Embryonic facial prominence (tissue), 1 donor: Measurements from ENCODE around the gene FBXW10B.
"Not testable (repeated sequence)": the region's sequence is repeated elsewhere in the genome, so short reads cannot be mapped to it uniquely, and the experiment has no call there.

ENCODE experiments used
- DNase-seq: peaks from one replicate; pipeline ENCODE4 v3.0.0-alpha.2; 2016; ENCODE audit errors: extremely low spot score

Gene FBXW10B

DNA sequence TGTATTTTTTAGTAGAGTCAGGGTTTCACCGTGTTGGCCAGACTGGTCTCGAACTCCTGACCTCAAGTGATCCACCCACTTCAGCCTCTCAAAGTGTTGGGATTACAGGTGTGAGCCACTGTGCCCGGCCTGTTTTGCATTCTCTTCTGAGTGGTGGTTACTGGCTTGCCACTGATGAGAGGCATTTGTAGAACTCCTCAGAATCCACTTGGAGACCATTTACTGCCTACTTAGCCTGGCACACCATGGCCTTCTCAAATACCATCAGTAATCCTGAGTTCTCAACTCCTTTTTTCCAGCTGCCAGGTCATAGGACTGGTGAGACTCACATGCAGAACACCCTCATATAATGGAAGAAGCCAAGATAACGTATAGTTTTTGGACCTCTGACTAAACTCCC, 22.5 kb upstream of the FBXW10B start:
- not testable (repeated sequence) for DNase-seq

DNA sequence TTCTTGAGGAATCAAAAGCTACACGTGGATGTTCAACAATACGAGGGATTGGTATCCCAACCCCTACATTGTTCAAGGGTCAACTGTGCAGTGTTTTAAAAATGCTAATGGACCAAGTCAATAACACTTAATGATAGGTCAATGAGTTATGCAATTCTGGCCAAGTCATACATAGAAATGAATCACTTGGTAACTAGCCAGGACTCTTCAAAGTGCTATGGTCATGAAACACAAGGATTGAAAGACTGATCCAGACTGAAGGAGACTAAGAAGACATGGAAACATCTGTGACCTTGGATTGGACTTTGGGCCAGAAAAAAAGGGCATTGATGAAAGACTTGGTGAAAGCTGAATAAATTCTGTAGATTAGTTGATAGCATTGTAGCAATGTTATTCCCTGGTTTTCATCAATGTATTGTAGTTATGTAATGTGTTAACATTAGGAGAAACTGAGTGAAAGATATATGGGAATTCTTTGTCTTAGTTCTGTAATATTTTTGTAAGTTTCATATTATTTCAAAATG, 11.5 kb upstream of the FBXW10B start:
- DNase-seq, result not testable (repeated sequence)

DNA sequence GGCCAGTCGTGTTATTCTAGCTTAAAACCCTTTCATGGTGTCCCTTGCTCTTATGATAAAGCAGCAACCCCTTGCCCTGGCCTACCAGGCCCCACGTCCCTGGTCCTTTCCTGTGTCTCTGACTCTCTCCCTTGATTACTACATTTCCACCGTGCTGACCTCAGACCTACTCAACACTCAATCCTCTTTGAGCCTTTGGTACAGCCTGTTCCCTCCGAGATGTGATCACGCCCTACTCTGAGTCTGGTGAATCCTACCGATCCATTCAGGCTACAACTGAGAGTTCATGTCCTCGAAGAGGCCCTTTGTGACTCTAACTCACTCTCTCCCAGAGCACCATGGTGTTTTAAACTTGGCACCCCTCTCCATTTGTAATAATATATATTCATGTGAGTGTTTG, 10.5 kb upstream of the FBXW10B start:
- DNase-seq, result not testable (repeated sequence)

DNA sequence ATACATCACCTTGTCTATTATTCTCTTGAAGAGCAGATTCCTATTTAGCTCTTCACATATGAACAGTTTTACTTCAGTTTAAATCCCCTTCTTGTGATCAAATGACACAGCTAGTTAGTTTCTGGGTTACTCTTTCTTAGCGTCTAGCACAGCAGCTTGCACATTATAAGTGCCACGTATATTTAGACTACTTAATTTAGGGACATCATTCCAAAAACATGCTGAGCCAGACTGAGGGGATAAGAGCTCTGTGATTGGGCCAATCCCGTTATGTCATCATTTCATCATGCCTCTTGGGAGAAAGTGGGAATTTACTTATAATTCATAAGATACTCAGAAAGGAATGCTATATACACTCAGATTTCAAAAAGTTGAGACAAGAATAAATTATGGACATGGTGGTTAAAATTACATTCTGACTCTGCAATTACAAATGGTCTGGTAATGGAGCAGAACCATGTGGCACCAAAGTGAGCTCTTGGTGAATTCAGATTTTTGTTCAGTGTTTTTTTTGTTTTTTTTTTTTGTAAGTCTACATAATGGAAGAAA, 4.2 kb upstream of the FBXW10B start:
- not testable (repeated sequence) for DNase-seq

DNA sequence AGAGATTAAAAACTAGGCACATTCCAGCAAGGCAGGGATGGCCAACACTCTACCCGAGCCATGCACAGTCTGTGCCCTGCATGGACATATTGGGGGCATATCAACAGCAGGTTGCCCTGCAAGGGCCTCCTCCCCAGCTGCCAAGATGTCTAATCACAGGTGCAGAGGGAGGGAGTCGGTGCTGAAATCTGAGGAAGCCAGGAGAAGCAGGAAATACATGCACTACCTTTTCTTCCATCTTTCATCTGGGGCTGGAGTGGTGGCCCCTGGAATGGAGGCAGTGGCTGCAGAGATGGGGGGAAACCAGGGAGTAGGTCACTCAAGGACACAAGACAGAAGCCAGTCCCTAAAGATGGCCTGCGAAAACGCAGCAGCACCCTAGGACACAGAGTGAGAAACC, 3.8 kb upstream of the FBXW10B start:
- DNase-seq, result not testable (repeated sequence)

DNA sequence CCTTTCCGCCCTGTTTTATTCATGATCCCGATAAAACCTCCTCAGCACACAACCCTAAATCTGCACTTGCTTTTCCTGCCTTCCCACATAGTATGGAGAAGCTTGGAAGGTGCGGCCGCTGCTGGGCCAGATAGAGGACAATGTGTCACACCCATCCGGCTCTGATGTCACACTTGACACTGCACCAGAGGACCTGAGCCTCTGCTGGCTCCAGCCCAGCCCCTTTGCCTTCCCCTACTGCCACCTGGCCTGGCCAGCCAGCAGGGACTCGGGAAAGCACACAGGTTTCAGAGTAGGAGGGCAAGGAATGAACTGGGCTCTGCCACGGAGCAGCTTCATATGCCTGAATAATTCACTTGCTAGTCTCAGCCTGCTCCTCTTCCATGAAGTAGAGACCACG, 2.6 kb upstream of the FBXW10B start:
- DNase-seq, result not testable (repeated sequence)

DNA sequence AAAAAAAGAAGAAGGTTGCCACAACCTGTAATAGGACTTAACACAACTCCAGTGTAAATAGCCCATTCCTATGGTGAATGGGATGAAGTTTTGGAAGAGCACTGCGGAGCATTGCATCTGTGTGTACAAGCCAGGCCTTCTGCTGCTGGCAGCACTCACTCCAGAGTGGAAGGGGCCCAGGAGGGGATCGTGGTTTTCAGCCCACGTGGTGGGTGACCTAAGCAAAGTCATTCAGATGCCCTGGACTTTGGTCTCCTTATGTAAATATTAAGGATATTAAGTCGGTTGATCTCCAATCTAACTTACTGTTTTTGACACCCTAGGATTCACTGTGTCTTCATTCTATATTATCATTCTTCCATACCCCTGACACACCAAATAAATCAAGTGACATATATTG, 2.7 kb downstream of the FBXW10B start:
- DNase-seq, result not testable (repeated sequence)

DNA sequence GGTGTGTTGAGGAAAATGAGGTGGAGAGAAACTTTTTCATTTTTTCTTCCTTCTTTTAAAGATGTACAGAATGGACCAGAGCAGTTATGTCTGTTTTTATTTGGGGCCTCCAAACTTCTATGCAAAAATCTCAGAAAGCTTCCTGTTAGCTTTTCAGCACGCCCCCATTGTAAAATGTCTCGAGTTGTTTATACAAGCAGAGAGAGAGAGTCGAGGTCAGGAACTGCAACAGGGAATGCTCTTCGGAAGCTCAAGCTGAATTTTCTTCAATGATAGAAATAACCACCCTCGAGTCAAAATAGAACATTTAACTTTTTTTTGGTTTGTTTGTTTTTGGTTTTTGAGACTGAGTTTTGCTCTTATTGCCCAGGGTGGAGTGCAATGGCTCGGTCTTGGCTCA, 3.7 kb downstream of the FBXW10B start:
- not testable (repeated sequence) for DNase-seq

DNA sequence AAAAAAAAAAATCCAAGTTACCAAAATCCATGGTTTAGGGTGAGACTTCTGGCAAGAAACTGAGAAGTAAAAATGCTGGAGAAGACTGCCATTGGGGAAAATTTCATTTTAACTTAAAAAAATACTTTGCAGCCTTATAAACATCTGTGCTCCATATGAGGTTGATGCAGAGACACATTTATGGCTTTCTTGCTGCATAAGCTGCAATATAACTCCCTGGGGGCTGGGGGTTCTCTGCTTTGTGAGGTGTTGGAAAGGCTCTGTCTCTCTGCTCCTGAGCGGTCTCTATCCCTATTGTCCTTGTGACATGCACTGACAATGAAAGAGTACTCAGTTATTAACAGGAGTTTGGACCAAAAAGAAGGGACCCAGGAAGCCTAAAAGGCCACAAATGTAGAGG, 6.4 kb downstream of the FBXW10B start:
- not testable (repeated sequence) for DNase-seq

DNA sequence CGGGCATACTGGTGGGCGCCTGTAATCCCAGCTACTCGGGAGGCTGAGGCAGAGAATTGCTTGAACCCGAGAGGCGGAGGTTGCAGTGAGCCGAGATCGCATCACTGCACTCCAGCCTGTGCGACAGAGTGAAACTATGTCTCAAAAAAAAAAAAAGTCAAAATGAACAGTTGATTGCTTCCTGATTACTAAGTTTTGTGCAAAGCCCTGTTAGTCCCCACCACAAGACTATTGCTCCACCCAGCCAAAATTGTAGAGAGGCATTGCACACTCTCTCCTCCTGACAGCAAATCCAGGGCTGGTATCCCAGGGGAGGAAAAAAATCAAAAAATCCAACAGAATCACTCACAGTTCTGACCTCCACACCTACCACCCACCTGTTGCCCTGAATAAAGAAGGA, 26.5 kb downstream of the FBXW10B start:
- not testable (repeated sequence) for DNase-seq

DNA sequence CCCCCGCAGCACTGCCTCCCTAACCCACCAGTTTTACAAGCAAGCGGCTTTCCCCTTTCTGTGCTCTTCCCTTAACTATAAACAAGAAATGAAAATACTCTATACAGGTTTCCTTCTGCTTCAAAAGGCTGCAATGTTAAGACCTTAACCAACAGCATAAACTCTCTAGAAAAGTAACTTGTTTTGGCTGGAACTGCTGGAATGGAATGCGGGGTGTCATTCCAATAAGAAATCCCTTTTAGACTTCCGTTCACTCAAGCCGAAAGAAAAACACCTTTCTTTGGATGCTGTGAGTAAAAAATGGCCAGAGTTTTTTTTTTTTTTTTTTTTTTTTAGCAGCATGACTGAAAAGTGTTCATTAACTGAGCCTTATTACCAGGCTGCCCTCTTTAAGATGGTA, 27.5 kb downstream of the FBXW10B start:
- not testable (repeated sequence) for DNase-seq

DNA sequence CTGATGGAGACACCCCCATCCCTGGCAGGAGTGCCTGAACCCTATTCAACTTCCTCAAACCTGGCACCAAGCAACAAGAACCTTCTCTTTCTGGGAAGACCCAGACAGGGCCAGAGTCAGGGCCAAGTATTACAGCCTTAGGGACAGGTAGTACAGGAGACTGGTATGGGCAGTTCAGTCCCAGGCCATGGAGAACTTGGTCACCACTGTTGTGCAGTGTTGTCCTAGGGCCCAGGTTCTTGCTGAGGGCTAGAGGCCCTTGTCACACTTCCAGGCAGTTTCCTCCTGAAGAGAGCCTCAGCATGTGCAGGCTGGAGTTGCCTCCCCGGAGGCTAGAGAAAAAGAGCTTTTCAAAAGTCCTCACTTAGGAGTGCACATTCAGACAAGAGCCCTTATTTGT, 28.7 kb downstream of the FBXW10B start:
- not testable (repeated sequence) for DNase-seq

DNA sequence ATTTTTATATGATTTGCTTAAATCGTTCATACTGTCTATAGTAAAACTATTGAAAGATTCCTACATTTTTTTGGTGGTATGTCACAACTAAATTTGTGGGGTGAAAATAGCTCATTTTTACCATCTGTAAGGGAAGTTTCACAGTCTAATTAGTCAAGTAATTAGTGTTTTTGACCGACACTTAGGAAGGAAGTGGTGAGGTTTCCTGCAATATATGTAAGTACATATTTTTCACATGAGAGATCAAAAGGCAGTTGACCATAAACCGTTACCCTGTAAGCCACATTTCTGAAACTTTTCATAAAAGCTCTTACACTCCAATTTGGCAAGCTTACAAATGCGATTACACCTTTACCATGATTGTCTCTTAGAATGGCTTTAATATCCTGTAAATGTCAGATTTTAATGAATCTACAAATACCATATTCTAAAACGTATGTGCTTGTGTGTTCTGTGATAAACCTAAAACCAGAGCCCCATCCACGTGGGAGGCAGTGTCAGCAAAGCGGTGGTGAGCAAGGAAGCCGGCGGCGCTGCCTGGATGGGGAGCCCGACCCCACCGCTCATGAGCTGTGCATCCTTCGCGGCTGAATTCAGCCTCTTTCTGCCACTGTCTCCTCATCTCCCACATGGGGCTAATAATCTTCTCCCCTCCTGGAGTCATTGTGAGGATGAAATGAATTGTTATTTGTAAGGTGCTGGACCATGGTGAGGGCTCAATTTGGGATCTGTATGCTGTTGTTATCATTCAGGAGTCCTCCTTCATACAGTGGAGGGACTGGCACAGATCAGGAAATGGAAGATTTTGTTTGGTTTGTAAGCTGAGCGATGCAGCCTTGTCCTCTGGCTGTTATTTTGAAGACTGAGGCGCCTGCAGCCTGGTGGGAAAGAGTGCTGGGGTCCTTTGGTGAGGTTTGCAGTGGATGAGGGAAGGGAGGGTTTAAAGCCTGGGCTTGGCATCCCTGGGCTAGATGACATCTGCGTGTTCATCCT, 29.7 kb downstream of the FBXW10B start:
- not testable (repeated sequence) for DNase-seq

DNA sequence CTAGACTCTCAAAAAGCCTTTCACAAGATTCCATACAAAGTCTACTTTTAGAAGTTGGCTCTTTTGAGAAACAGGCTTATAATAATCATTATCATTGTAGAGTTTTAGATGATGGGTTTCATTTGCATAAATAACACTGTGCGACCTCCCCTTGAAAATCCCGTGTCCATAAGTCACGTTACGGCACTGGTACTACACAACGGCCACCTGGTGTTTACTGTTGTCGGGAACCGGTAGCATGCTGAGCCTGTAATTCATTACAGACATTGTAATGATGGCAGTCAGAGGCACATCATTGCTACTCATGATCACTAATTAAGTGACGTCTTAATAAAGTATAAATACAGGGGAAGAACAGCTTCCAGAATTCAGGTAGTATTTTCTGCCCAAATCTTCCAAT, 31.5 kb downstream of the FBXW10B start:
- DNase-seq, result not testable (repeated sequence)

DNA sequence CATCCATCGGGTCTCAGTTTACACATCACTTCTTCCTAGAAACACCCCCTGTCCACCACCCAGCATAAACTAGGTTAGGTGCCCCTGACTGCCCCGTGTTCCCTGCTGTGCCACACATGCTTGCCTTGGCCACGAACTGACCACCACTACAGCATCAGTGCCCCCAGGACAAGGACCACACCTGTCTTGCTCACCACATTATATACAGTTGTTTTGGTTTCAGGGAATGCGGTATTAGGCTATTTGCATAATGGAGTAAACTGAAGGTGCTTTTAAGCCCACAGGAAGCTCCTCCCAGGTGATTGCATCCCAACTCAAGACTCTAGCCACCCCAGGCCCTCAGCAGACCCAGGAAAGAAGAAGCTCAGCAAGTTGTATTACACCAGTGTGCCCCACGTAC, 36.2 kb downstream of the FBXW10B start:
- DNase-seq, result not testable (repeated sequence)

DNA sequence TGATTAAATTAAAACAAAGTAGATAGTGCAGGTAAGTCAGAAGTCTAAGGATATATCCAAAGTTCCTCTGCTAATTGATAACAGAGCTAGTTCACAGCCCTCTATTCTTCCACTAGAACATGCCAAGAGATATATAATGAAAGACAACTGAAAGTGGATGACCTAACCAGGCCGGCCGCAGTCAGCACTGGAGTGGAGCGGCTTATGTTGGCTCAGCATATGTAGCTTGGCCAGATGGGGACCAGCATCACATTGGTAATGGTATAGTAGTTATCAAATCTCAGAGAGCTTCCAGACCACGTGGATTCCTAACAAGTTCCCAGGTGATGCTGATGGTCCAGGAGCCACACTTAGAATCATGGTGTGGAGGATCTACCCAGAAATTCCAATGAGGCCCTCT, 38.0 kb downstream of the FBXW10B start:
- DNase-seq, result not testable (repeated sequence)

DNA sequence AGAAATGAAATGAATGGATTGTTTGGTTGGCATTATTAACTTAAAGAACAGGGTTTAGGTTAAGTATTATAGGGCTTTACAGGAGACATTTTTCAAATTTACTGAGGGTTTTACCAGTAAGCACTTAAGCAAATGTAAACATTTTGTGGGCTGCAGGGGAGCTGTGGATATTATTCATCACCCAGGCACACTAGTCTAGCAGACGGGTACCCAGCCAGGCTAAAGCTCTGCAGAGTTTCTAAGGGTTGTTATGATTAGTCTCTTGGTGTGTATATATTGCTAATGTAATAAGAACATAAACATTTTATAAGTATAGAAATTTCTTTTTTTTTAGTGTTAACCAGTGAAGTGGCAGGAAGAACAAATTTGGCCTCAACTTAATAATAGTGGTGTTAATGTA, 42.7 kb downstream of the FBXW10B start:
- DNase-seq, result not testable (repeated sequence)

DNA sequence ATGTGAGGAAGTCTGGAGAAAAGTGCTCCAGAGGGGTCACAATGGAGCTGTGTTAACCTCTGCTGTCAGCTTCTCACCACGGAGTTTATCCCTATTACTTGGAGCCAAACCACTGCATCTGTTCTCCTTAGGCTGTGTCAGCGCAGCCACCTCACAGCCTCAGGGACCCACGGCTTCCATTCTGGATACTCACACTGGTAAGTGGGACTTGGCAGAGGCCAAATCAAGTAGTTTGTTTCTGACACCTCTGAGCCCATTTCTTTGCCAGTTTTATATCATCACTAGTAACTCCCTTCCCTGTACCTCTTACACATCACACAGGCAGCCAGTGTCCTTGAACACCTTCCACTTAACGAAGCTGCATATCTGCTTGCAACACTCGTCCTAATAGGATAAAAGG, 44.8 kb downstream of the FBXW10B start:
- not testable (repeated sequence) for DNase-seq

DNA sequence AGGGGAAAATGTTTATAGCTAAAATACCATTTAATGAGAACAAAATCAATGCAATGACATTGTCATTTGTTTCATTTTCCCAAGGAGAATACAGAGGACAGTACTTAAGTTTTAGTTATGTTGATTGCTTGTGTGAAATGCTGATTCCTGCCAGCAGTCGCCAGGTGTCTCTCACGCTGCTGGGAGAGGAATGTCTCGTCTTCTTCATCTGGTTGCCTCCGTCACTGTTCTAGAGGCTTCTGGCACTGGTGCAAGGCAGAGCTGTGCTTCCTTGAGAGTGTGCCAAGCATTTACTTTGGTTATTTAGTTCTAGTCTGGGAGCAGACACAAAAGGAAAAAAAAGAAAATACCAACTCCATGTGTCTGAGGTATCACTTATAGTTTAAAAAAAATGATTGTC, 45.6 kb downstream of the FBXW10B start:
- not testable (repeated sequence) for DNase-seq
